ENCODE measurements around the gene EPS15. TPM values are rescaled to one million over a fixed set of nuclear protein-coding genes. Genes with fewer than 3 reads are reported as not detected.

The EPS15 gene
- total RNA-seq, 1 donor, result 82.2 TPM

DNA sequence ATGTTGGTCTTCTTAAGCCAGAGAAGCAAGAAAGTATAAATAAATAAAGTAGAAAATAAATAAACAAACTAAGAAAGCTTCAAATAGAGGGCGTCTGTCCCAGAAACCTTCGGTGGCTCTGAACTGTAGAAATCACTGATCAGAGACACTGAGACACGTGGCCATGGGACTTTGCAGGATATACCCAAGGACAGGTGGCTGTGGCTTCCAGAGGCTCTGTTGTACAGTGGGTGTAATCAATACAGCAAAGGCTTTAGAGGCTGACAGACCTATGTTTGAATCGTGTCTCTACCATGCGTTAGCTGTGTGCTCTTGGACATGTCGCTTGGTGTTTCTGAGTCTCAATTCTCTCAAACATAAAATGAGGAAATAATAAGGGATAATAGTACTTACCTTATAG lies 41.0 kb upstream of the EPS15 start:
- H3K4me1 ChIP-seq (ENCODE audit: insufficient read depth, low read length), result peaks cover 26% of the 10 kb centered on the region
- TF ChIP-seq CTCF (IDR thresholded peaks at IDR 0.05; ENCODE audit: extremely low read depth, low read depth, low read length), result no peak
- no peak for DNase-seq (ENCODE audit: insufficient read length, low spot score, missing footprints)
- no peaks in the 10 kb centered on the region for H3K36me3 ChIP-seq (ENCODE audit: insufficient read depth, low read length)
- no peak overlapping the region for H2AFZ ChIP-seq (ENCODE audit: low read length)
- no peak overlapping the region for H3K4me3 ChIP-seq (ENCODE audit: insufficient read depth, low read length)
- no peaks in the 10 kb centered on the region for H3K9me3 ChIP-seq (ENCODE audit: low read depth, low read length)
- no peak overlapping the region for H3K4me2 ChIP-seq (ENCODE audit: insufficient read depth, low read length)
- H3K27ac ChIP-seq (ENCODE audit: low read depth, low read length), result no peak overlapping the region
- H3K27me3 ChIP-seq (ENCODE audit: insufficient read depth, low read length), result no peaks in the 10 kb centered on the region
- H4K20me1 ChIP-seq (ENCODE audit: insufficient read depth, low read length), result no peaks in the 10 kb centered on the region
- no peaks in the 10 kb centered on the region for H3K79me2 ChIP-seq (ENCODE audit: insufficient read depth, low read length)

GRCh38 chr1:51559501-51559900 lies 40.4 kb upstream of the EPS15 start:
- no peak for TF ChIP-seq CTCF (IDR thresholded peaks at IDR 0.05; ENCODE audit: extremely low read depth, low read depth, low read length)

GRCh38 chr1:51559064-51559500 lies 40.0 kb upstream of the EPS15 start:
- H3K4me3 ChIP-seq (ENCODE audit: insufficient read depth, low read length), result no peak overlapping the region

More at GRCh38 chr1:51559501-51559900, 40.4 kb upstream of the EPS15 start:
- H3K4me1 ChIP-seq (ENCODE audit: insufficient read depth, low read length), result peaks cover 26% of the 10 kb centered on the region
- no peaks in the 10 kb centered on the region for H3K27me3 ChIP-seq (ENCODE audit: insufficient read depth, low read length)
- H3K4me2 ChIP-seq (ENCODE audit: insufficient read depth, low read length), result no peak overlapping the region
- DNase-seq (ENCODE audit: insufficient read length, low spot score, missing footprints), result no peak
- no peaks in the 10 kb centered on the region for H3K79me2 ChIP-seq (ENCODE audit: insufficient read depth, low read length)
- H3K36me3 ChIP-seq (ENCODE audit: insufficient read depth, low read length), result no peaks in the 10 kb centered on the region
- no peak overlapping the region for H2AFZ ChIP-seq (ENCODE audit: low read length)
- H3K9me3 ChIP-seq (ENCODE audit: low read depth, low read length), result no peaks in the 10 kb centered on the region
- no peak overlapping the region for H3K4me3 ChIP-seq (ENCODE audit: insufficient read depth, low read length)
- no peak overlapping the region for H3K27ac ChIP-seq (ENCODE audit: low read depth, low read length)
- no peaks in the 10 kb centered on the region for H4K20me1 ChIP-seq (ENCODE audit: insufficient read depth, low read length)

DNA sequence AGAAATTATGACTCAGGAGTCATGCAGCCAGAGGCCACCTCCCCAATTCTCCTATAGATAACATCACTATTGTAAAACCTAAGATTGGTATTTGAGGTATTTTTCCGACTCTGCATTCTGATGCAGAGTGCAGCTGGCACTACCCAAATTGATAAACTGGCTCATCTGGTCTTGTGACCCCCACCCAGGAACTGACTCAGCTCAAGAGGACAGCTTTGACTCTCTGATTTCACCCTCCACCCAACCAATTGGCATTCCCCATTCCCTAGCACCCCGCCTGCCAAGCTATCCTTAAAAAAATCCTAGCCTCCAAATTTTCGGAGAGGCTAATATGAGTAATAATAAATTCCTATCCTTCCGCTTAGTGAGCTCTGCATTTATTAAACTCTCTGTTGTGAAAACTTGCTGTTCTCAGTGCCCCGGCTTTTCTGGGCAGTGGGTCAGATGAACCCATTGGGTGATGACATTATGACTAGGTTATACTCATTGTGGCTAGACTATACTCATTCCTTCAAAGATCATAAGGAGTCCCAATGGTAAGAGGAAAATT lies 39.4 kb upstream of the EPS15 start:
- no peaks in the 10 kb centered on the region for H3K79me2 ChIP-seq (ENCODE audit: insufficient read depth, low read length)
- H3K4me1 ChIP-seq (ENCODE audit: insufficient read depth, low read length), result peaks cover 18% of the 10 kb centered on the region
- no peak overlapping the region for H2AFZ ChIP-seq (ENCODE audit: low read length)
- H3K9me3 ChIP-seq (ENCODE audit: low read depth, low read length), result no peaks in the 10 kb centered on the region
- peak overlapping the region; percentile 32 for H3K4me2 ChIP-seq (ENCODE audit: insufficient read depth, low read length)
- no peaks in the 10 kb centered on the region for H3K36me3 ChIP-seq (ENCODE audit: insufficient read depth, low read length)
- peak overlapping the region; percentile 42 for H3K27ac ChIP-seq (ENCODE audit: low read depth, low read length)
- no peak for TF ChIP-seq CTCF (IDR thresholded peaks at IDR 0.05; ENCODE audit: extremely low read depth, low read depth, low read length)
- H3K4me3 ChIP-seq (ENCODE audit: insufficient read depth, low read length), result no peak overlapping the region
- H3K27me3 ChIP-seq (ENCODE audit: insufficient read depth, low read length), result no peaks in the 10 kb centered on the region
- peak; percentile 79 for DNase-seq (ENCODE audit: insufficient read length, low spot score, missing footprints)
- no peaks in the 10 kb centered on the region for H4K20me1 ChIP-seq (ENCODE audit: insufficient read depth, low read length)

More at GRCh38 chr1:51559064-51559500, 40.0 kb upstream of the EPS15 start:
- Histone ChIP-seq H3K4me2 (ENCODE audit: insufficient read depth, low read length) (peak overlapping the region; percentile 32), H3K27ac (ENCODE audit: low read depth, low read length) (peak overlapping the region; percentile 42), H4K20me1 (ENCODE audit: insufficient read depth, low read length) (no peaks in the 10 kb centered on the region), H3K9me3 (ENCODE audit: low read depth, low read length) (no peaks in the 10 kb centered on the region), H3K4me1 (ENCODE audit: insufficient read depth, low read length) (peaks cover 23% of the 10 kb centered on the region), H3K27me3 (ENCODE audit: insufficient read depth, low read length) (no peaks in the 10 kb centered on the region), H3K36me3 (ENCODE audit: insufficient read depth, low read length) (no peaks in the 10 kb centered on the region), H3K79me2 (ENCODE audit: insufficient read depth, low read length) (no peaks in the 10 kb centered on the region), H2AFZ (ENCODE audit: low read length) (no peak overlapping the region)
- no peak for DNase-seq (ENCODE audit: insufficient read length, low spot score, missing footprints)
- TF ChIP-seq CTCF (IDR thresholded peaks at IDR 0.05; ENCODE audit: extremely low read depth, low read depth, low read length), result no peak
